OCI-LY1 (cell line): ENCODE data around the gene SCN2B.

Experiments used
- H2AFZ ChIP-seq: fragments of 200-600 bp; sonication (generic), shearing (Covaris generic); 2 replicates; pipeline ENCODE4 v1.6.0; 2014; ENCODE audit warnings: antibody characterized with exemption, mild to moderate bottlenecking, low read length
- H3F3A ChIP-seq: fragments of 200-600 bp; sonication (generic), shearing (Covaris generic); 2 replicates; pipeline ENCODE4 v1.6.0; 2014; ENCODE audit warnings: mild to moderate bottlenecking, antibody characterized with exemption, low read length, moderate library complexity; ENCODE audit not compliant: insufficient read depth
- H3K27ac ChIP-seq: fragments of 200-600 bp; sonication (generic); 2 replicates; pipeline ENCODE4 v1.5.1; 2014; ENCODE audit warnings: low read length, mixed run types, mild to moderate bottlenecking, low read depth; ENCODE audit not compliant: poor library complexity, severe bottlenecking
- H3K27me3 ChIP-seq: fragments of 200-600 bp; sonication (generic); 2 replicates; pipeline ENCODE4 v1.6.0; 2014; ENCODE audit warnings: antibody characterized with exemption, mild to moderate bottlenecking, low read length, moderate library complexity; ENCODE audit not compliant: insufficient read depth
- H3K36me3 ChIP-seq: fragments of 200-600 bp; sonication (generic); 2 replicates; pipeline ENCODE4 v1.6.1; 2014; ENCODE audit warnings: mild to moderate bottlenecking, antibody characterized with exemption, low read length, moderate library complexity, mixed read lengths; ENCODE audit not compliant: insufficient read depth
- H3K4me1 ChIP-seq: fragments of 200-600 bp; sonication (generic); 2 replicates; pipeline ENCODE4 v1.5.1; 2014; ENCODE audit warnings: mild to moderate bottlenecking, low read length, moderate library complexity; ENCODE audit not compliant: insufficient read depth, severe bottlenecking
- H3K4me2 ChIP-seq: fragments of 200-600 bp; sonication (generic), shearing (Covaris generic); 2 replicates; pipeline ENCODE4 v1.6.1; 2014; ENCODE audit warnings: low read length
- H3K4me3 ChIP-seq: fragments of 200-600 bp; sonication (generic); 2 replicates; pipeline ENCODE4 v1.5.1; 2014; ENCODE audit warnings: low read length, low read depth, mild to moderate bottlenecking, mixed read lengths; ENCODE audit not compliant: poor library complexity, severe bottlenecking
- H3K79me2 ChIP-seq: fragments of 200-600 bp; shearing (Covaris generic); 2 replicates; pipeline ENCODE4 v1.6.1; 2016; ENCODE audit warnings: mixed run types, low read length, mixed read lengths; ENCODE audit not compliant: insufficient read depth
- H3K9ac ChIP-seq: fragments of 200-600 bp; sonication (generic), shearing (Covaris generic); 2 replicates; pipeline ENCODE4 v1.6.1; 2014; ENCODE audit warnings: mild to moderate bottlenecking, low read length, mixed read lengths
- H3K9me2 ChIP-seq: fragments of 200-600 bp; sonication (generic), shearing (Covaris generic); 2 replicates; pipeline ENCODE4 v1.6.1; 2014; ENCODE audit warnings: low read depth, mild to moderate bottlenecking, low read length, mixed read lengths
- H3K9me3 ChIP-seq: fragments of 200-600 bp; shearing (Covaris generic); 2 replicates; pipeline ENCODE4 v1.6.1; 2014; ENCODE audit warnings: low read length, mixed read lengths
- H4K20me1 ChIP-seq: fragments of 200-600 bp; sonication (generic), shearing (Covaris generic); 2 replicates; pipeline ENCODE4 v1.6.0; 2016; ENCODE audit warnings: mild to moderate bottlenecking, low read length; ENCODE audit not compliant: insufficient read depth
- EZH2 ChIP-seq: fragments of 200-600 bp; sonication (generic), shearing (Covaris generic); IDR thresholded peaks from 2 replicates; pipeline ENCODE4 v1.8.0; 2017; ENCODE audit warnings: borderline replicate concordance, mixed run types, mild to moderate bottlenecking, antibody characterized with exemption, low read length, moderate library complexity, mixed read lengths
- TF ChIP-seq, protein P1 (sequence below): fragments of 200-600 bp; sonication (generic), shearing (Covaris generic); IDR thresholded peaks from 2 replicates; pipeline ENCODE4 v1.5.1; 2017; ENCODE audit warnings: mild to moderate bottlenecking, antibody characterized with exemption, low read length, moderate library complexity, mixed read lengths

Gene SCN2B

DNA sequence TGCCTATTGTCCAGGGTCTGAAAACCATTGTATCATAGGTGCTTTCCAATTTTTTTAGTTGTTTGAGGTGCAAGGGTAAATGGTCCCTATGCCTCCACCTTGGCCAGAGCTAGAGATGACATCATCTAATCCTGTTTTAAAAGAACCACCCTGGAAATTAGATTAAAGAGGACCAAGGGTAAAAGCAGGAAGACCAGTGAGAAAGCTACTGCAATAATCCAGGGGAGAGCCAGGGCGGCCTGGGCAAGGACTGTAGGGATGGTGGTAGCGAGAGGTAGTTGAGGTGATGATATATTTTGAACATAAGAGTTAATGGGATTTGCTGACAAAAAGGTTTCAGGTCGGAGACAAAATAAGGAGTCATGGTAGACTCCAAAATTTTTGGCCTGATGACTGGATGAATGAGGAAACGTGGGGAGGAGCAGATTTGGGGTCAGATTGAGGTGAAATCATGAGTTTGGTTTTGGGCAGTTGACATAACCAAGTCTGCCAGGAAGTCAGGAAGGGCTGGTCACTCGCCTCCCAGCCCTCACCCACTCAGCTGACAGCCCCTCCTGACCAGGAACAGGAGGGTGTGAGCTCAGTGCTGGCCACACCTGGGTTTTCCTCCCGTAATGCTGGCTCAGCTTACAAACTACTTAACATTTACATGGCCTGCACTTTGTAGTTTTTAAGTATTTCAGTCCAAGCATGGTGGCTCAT, 46.8 kb downstream of the SCN2B start:
- H3F3A ChIP-seq, result no peaks in the 10 kb centered on the region
- H2AFZ ChIP-seq, result no peak overlapping the region
- H3K27ac ChIP-seq, result no peak overlapping the region
- H3K79me2 ChIP-seq, result no peaks in the 10 kb centered on the region
- no peaks in the 10 kb centered on the region for H4K20me1 ChIP-seq
- no peak overlapping the region for H3K9ac ChIP-seq
- no peak overlapping the region for H3K4me2 ChIP-seq
- H3K4me1 ChIP-seq, result no peaks in the 10 kb centered on the region
- no peaks in the 10 kb centered on the region for H3K9me2 ChIP-seq
- H3K9me3 ChIP-seq, result no peaks in the 10 kb centered on the region
- H3K4me3 ChIP-seq, result no peak overlapping the region
- no peak for TF ChIP-seq EZH2
- TF ChIP-seq, protein P1, sequence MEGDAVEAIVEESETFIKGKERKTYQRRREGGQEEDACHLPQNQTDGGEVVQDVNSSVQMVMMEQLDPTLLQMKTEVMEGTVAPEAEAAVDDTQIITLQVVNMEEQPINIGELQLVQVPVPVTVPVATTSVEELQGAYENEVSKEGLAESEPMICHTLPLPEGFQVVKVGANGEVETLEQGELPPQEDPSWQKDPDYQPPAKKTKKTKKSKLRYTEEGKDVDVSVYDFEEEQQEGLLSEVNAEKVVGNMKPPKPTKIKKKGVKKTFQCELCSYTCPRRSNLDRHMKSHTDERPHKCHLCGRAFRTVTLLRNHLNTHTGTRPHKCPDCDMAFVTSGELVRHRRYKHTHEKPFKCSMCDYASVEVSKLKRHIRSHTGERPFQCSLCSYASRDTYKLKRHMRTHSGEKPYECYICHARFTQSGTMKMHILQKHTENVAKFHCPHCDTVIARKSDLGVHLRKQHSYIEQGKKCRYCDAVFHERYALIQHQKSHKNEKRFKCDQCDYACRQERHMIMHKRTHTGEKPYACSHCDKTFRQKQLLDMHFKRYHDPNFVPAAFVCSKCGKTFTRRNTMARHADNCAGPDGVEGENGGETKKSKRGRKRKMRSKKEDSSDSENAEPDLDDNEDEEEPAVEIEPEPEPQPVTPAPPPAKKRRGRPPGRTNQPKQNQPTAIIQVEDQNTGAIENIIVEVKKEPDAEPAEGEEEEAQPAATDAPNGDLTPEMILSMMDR, result no peak
- no peaks in the 10 kb centered on the region for H3K36me3 ChIP-seq
- no peaks in the 10 kb centered on the region for H3K27me3 ChIP-seq

DNA sequence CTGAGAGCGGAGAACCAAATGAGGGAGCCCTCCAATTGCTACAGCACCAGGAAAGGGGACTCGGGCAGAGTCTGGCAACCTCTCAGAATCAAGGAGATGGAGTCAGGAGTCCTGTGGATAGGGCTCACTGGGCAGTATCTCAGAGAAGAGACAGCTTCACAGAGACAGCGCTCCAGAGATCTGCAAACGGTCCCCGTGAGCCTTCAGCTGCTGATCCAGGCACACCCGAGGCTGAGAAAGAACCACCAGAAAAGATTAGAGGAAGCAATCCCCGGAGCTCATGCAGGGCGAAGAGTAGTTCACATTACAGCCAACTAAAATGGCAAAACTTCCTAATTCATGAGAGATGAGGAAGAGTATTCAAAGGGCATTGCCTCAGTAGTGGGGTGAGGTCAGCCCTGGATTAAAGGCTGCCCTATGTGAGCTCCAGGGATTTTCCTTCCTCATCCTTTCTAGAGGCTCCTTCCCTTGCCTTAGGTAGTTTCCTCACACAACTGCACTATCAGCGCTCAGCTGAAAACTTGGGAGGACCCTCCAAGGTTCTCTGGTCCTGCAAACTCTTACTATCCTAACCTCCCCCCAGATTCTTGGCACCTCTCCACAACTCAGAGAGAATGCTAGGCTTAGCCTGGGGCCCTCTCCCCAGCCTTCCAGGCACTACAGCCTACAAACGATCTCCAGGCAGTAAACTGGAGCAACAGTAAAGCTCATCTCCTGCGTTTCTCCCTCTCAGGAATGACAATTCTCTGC, 47.5 kb downstream of the SCN2B start:
- H3K9ac ChIP-seq, result no peak overlapping the region
- H3K9me3 ChIP-seq, result no peaks in the 10 kb centered on the region
- H3K4me2 ChIP-seq, result no peak overlapping the region
- H3K9me2 ChIP-seq, result no peaks in the 10 kb centered on the region
- no peaks in the 10 kb centered on the region for H3K79me2 ChIP-seq
- H2AFZ ChIP-seq, result no peak overlapping the region
- TF ChIP-seq, protein P1, result no peak
- TF ChIP-seq EZH2, result no peak
- H4K20me1 ChIP-seq, result no peaks in the 10 kb centered on the region
- H3K27me3 ChIP-seq, result no peaks in the 10 kb centered on the region
- H3K4me3 ChIP-seq, result no peak overlapping the region
- no peak overlapping the region for H3K27ac ChIP-seq
- no peaks in the 10 kb centered on the region for H3K36me3 ChIP-seq
- no peaks in the 10 kb centered on the region for H3F3A ChIP-seq
- no peaks in the 10 kb centered on the region for H3K4me1 ChIP-seq

DNA sequence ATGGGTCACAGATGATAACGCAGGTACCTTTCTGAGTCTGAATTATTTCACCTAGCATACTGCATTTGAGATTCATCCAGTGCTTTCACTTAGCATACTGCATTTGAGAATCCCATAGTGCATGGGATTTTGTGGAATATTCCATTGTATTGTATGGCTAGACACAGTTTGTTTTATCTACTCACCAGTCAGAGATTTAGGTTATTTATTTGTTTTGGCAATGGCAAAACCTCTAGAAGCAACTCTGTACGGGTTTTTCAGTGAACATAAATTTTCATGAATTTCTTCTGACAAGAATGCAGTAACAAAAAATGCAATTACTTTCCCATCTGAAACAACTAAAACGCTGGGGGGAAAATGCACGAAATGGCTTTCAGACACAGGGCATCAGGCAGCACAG, 48.1 kb downstream of the SCN2B start:
- Histone ChIP-seq H3K4me1 (no peaks in the 10 kb centered on the region), H3K4me2 (no peak overlapping the region), H3K9me2 (no peaks in the 10 kb centered on the region), H4K20me1 (no peaks in the 10 kb centered on the region), H3K4me3 (no peak overlapping the region), H3K9me3 (no peaks in the 10 kb centered on the region), H2AFZ (no peak overlapping the region), H3K27ac (no peak overlapping the region), H3K36me3 (no peaks in the 10 kb centered on the region), H3F3A (no peaks in the 10 kb centered on the region), H3K27me3 (no peaks in the 10 kb centered on the region), H3K79me2 (no peaks in the 10 kb centered on the region), H3K9ac (no peak overlapping the region)
- TF ChIP-seq, protein P1, result no peak
- no peak for TF ChIP-seq EZH2
